D341Med (cell line): Measurements from ENCODE around the gene TRIM31.
A peak's percentile ranks its signal among the peaks of the same experiment; 100 is the strongest.

ENCODE experiments used
- DNase-seq: peaks from one replicate; pipeline ENCODE4 v3.0.0; 2012; ENCODE audit warnings: low spot score

TRIM31 gene

DNA sequence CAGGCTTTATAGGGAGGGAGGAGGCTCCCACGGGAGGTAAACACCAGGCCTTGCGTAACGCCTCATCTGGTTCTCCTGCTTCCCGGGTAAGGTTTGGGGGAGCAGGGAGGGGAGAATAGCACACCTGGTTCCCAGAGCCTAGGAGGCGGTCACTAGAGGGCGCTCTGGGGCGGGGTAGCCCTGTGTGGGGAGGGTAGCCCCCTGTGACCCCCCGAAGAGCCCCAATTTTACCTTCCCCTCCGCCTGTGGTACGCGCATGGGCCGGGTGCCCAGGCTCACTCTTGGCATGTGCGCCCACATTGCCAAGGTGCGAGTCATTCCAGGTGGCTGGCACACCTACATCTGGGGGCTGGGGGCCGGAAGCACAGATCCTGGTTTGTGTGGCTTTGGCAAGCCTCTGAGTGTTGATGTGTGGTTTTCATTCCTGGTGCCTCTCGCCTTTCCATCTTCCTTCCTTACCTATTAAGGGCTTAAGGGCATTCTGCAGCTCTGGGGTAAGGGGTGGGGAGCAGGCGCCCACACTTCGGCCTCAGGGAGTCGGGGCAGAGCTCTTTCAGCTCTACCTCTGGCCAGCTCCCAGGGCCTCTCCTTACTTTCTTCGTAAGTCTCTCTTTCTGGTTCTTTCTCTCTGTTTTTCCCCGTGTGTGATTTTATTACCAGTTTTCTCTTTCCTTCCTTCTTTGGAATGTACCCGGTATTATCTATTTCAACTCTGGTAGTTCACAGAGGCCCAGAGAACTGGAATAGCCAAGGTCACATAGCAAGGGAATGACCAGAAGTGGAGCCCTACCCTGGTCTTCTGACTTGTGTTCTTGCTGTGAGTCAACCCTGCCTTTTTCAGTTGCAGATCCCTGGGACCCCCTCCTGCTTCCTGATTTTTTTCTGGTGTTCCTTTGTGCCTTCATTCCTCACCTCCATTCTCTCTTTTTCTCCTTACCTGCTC is 36.8 kb downstream of the TRIM31 start:
- peak; percentile 57 for DNase-seq

DNA sequence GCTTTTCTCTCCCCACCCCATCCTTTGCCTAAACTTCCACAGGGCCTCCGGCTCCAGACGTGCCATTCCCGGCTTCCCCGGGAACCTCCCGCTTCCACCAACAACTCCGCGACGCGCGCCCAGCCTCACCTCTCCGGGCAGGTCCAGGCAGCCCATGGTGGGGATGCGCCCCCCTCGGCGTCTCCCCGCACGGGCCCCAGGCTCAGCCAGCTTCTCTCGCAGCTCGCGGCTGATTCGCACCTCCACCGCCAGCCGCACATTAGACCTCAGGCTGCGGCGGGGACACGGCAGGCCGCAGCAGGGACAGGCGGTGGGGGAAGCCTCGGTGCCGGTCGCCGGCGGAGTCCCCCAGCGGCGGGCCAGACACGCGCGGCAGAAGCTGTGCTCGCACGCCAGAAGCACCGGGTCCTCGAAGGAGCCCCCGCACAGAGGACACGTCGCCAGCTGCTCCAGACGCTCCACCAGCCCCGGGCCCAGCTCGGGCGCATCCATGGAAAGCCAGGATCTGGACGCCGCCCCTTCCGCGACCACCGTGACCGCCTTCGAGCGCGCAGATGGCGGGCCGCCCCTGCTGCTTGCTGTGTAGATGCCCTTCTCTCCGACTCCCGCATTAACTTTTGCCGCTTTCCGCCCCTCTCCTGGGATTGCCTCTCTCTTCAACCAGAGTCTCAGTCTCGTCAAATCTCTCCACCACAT is 37.6 kb downstream of the TRIM31 start, which contains the start of gene RNF39:
TSS of gene RNF39 (minus strand) at position 676 of the 696 bp plus-strand sequence. CDS start at position 492, 184 bp downstream.
- DNase-seq, result peak; percentile 64

GRCh38 chr6:30074331-30075093 is 38.4 kb downstream of the TRIM31 start:
- DNase-seq, result no peak

DNA sequence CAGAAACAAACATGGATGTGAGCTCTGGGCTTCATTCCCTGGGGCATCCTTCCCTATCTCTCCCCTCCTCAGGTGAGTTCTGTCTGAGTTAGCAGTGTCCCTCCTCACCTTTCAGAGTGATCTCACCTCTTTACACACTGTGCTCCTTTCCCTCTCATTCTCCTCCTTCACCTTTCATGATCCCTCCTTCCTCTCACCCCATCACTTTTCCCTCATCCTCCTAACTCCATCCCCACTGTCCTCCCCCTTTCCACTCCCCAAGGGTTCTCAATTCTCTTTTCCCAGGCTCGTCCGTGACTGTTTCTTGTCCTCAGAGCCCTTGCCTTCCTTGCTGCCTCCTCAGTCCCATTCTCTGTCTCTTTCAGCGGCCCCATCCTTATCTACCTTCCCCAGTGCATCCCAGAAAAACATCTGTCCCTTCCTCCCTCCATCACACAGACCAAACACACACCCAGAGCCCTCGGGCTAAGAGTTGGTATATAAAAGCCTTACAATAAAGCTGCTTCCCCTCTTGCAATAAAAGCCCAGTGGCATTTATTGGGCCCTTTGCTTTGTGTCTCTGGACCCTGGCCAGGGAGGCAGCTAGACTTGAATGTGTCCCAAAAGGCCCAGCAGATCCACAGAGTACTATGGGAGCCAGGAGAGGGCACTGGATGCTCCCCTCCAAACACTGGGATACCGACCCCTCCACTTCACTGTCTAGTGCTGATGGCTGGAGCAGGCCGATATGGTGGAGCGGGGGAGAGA is 39.2 kb downstream of the TRIM31 start:
- DNase-seq, result no peak

DNA sequence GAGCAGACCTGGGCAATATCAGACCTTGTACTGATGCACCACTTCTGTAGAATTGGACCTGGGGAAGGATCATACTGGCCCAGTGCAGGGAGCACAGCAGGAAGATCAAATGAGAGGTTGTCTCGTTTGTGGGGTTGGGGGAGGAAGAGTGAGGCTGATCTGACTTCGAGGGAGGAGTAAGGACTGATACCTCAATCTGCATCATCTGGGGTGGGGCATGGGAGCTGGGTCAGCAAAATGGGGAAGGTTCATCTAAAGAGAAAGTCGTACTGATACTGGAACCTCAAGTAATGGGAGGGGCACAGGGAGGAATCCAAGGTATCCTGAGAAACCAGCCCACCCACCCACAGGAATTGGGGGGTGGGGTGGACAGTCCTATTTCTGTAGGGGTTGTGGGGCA is 41.0 kb downstream of the TRIM31 start:
- no peak for DNase-seq

DNA sequence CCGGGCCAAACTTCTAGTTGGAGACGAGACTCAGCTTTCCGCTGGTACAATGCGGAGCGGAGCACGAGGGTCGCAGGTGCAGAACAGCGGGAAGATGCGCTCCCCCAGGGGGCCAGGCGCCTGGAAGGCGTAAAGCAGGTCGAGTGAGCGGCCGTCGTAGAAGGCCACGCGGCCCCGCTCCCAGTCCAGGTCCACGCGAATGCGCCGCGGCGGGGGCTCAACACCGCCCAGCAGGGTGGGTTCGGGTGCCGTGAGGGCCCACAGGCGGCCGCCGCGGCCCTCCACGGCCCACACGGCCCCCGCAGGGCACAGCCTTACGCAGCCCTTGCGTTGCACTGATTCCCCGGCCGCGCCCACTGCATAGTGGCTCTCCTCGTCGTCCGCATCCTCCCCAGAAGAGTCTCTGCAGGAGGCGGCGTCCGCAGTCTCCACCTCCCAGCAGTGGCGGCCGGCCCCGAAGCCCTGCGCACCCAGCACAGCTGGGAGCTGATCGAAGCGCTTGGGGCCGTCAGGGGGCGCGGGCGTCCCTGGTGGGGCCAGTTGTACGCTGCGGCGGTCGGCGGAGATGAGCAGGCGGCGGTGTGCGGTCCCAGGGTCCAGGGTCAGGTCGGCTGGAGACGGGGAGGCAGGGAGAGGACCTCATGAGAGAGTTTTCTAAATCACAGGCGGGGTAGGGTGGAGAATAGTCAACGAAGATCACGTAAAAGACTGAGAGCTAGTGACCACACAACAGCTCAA is 41.6 kb downstream of the TRIM31 start:
- DNase-seq, result no peak

GRCh38 chr6:30067460-30068139 is 45.3 kb downstream of the TRIM31 start:
- DNase-seq, result peak; percentile 84

- peak; percentile 92 for DNase-seq
These were observed 46.1 kb downstream of the TRIM31 start, which contains the start of gene PPP1R11 for GRCh38 chr6:30066577-30067459. Gene PPP1R11, plus strand, starts transcription at chr6:30067198. Its CDS starts 213 bp downstream, at chr6:30067411.

- no peak for DNase-seq
These were observed 46.8 kb downstream of the TRIM31 start for GRCh38 chr6:30066082-30066481.

GRCh38 chr6:30063315-30063714 is 49.6 kb downstream of the TRIM31 start:
- DNase-seq, result no peak

DNA sequence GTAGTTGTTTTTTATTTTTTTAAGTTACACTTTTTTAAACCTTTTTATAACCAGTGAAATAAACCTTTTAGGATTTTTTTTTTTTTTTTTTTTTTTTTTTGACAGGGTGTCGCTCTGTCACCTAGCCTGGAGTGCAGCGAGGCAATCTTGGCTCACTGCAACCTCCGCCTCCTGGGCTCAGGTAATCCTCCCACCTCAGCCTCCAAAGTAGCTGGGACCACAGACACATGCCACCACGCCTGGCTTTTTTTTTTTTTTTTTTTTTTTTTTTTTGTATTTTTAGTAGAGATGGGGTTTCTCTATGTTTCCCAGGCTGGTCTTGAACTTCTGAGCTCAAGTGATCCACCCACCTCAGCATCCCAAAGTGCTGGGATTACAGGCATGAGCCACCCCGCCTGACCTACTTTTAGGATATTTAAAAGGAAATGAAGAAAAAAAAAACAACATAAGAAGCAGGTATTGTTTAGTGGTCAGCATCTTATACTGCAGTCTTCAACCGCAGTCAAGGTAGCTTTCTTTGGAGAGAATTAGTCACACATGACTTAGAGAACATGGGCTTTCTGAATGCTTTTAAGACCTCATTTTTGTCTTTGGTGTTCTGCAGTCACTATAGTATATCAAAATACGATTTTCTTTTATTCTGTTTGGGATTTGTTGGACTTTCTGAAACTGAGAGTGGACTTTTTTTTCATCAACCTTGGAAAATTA is 50.3 kb downstream of the TRIM31 start:
- no peak for DNase-seq

- DNase-seq, result no peak
These were observed 50.9 kb downstream of the TRIM31 start for GRCh38 chr6:30061858-30062458.

DNA sequence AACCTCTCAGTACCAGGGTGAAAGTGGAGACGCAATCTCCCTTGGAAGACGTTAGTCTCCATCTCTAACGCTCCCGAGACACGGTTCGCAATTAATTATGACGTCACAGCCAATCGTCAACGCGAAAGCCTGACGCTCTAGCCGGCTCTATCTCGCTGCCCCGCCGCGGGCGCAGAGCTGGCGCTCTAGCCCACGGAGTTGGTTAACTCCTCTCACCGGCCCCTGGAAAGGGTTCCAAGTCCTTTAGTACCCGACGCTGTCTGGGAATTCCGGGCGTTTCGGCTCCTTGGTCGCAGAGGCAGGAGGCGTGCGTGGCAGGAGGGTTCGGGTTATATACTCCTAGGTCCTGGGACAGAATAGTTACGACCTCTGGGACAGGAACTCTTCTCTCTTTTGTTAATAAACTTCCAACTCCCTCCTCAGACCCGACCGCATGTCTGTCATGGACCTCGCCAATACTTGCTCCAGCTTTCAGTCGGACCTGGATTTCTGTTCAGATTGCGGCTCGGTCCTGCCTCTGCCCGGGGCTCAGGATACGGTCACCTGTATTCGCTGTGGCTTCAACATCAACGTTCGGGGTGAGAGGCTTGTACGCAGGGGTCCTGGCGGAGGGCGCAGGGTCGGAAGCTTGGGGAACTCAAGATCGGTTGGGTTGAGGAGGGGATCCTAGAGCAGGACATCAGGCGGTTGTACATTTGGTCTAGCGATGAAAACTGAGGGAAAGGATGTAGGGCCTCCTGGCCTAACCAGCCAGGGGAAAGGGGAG is 51.6 kb downstream of the TRIM31 start, which contains the start of gene POLR1H:
TSS of gene POLR1H (plus strand) at position 174 of the 766 bp plus-strand sequence. CDS start at position 434, 260 bp downstream.
- DNase-seq, result peak; percentile 94

DNA sequence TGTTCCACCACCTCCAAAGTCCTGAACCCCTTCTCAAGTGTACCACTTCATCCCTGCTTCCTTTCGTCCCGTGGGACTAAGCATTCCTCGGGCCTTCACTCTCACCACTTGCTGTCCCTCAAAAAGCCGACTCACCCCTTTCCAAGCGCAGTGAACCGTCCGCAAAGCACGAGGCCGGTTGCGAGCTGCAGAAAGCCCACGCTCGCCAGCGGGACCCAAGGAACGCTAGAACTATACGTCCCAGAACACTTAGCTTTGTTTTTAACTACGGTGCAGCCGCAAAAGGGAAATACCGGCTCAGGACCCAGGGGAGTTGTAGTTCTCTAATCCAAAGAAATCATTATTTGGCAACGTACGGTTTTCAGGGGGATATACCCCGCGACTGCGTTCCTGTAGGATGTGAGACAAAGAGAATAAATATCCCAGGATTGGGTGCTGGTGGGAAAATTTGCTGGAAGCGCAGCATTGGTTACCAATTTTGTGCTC is 52.2 kb downstream of the TRIM31 start:
- peak; percentile 58 for DNase-seq

DNA sequence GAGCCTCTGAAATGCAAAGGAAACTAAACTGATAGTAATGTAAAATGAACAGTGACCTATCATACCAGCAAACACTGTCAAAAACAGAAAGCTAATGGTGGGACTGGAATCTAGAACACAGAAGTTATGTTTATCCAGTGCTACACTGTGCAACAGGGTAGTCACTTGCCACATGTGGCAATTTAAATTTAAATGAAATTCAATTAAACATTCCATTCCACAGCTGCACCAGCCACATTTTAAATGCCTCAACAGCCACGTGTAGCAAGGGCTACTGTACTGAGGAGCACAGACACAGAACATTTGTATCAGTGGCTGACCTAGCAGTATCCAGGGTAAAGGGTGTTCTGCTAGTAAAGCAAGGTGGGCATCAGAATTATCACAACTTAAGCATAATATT is 57.4 kb downstream of the TRIM31 start:
- DNase-seq, result no peak

DNA sequence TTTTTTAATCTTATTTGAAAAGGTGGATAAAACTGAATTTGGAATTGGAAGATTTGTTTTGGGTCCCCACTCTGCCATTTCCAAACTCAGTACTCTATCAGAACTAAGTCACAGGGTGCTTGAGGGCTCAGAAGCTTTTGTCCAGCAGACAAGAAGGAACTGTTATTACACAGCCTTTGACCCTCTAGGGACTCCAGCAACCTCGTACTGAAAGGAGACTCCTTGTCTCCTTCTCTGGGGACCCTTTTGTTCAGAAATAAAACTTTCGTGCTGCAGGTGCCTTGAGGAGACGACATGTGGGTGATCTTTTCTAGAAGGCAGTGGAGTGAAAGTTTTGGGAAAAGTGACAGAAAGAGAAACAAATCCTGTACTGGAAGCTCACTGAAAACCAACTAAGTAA is 59.2 kb downstream of the TRIM31 start:
- DNase-seq, result no peak
